ENCODE measurements around the gene HLA-DOB.
A peak's percentile ranks its signal among the peaks of the same experiment; 100 is the strongest.
"Not testable (repeated sequence)": the region's sequence is repeated elsewhere in the genome, so short reads cannot be mapped to it uniquely, and the experiment has no call there.

HLA-DOB gene

DNA sequence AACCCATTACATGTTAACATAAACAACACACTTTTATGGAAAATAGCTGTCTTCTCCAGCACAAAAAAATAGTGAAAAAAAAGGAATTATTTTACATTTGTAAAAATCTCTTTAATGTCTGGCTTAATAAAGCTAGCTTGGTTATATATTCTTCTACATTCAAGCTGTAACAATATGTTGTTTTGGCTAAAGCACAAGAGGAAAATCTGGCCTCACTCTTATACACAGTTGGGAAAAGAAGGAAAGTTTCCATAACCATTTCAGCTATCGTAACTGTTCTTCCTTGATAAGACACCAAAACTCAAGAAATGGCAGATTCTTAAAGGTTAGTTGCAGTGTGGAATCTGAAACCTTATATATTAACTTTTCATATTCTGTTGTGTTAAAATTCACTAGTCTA lies 7.6 kb downstream of the HLA-DOB start:
- H3K36me3 ChIP-seq (ENCODE audit: insufficient read depth, insufficient read length, low read length): no peaks in the 10 kb centered on the region
- DNase-seq (ENCODE audit: low read depth, low spot score): no peak
- no peak overlapping the region for H3K4me3 ChIP-seq (ENCODE audit: insufficient read length, low read depth)
- TF ChIP-seq SUZ12 (IDR thresholded peaks at IDR 0.05; ENCODE audit: extremely low read depth, insufficient read depth, insufficient read length) (no peak), YY1 (IDR thresholded peaks at IDR 0.05; ENCODE audit: insufficient read depth, insufficient read length) (no peak), ZNF274 (IDR thresholded peaks at IDR 0.05; ENCODE audit: low read depth, low read length) (no peak)
- no peaks in the 10 kb centered on the region for H3K4me1 ChIP-seq (ENCODE audit: insufficient read depth, insufficient read length)
- no peaks in the 10 kb centered on the region for H3K27me3 ChIP-seq (ENCODE audit: insufficient read depth, insufficient read length)
- H3K9ac ChIP-seq (ENCODE audit: insufficient read length, low read depth): no peak overlapping the region
- H3K9me3 ChIP-seq (ENCODE audit: insufficient read depth, low read length): no peaks in the 10 kb centered on the region

- no peak overlapping the region for H3K9ac ChIP-seq (ENCODE audit: insufficient read length, low read depth)
- DNase-seq (ENCODE audit: low read depth, low spot score): no peak
- TF ChIP-seq SUZ12 (IDR thresholded peaks at IDR 0.05; ENCODE audit: extremely low read depth, insufficient read depth, insufficient read length) (no peak), ZNF274 (IDR thresholded peaks at IDR 0.05; ENCODE audit: low read depth, low read length) (no peak), YY1 (IDR thresholded peaks at IDR 0.05; ENCODE audit: insufficient read depth, insufficient read length) (no peak)
Observed at GRCh38 chr6:32807020-32807580, 9.7 kb downstream of the HLA-DOB start.

GRCh38 chr6:32805404-32805803 lies 11.4 kb downstream of the HLA-DOB start:
- DNase-seq (ENCODE audit: low read depth, low spot score); H3K9me3 ChIP-seq (ENCODE audit: insufficient read depth, low read length); H3K36me3 ChIP-seq (ENCODE audit: insufficient read depth, insufficient read length, low read length); H3K9ac ChIP-seq (ENCODE audit: insufficient read length, low read depth); H3K27me3 ChIP-seq (ENCODE audit: insufficient read depth, insufficient read length); H3K4me3 ChIP-seq (ENCODE audit: insufficient read length, low read depth); H3K4me1 ChIP-seq (ENCODE audit: insufficient read depth, insufficient read length): not testable (repeated sequence)

More at GRCh38 chr6:32807020-32807580, 9.7 kb downstream of the HLA-DOB start:
- H3K9me3 ChIP-seq (ENCODE audit: insufficient read depth, low read length): no peaks in the 10 kb centered on the region
- H3K36me3 ChIP-seq (ENCODE audit: insufficient read depth, insufficient read length, low read length): no peaks in the 10 kb centered on the region
- H3K27me3 ChIP-seq (ENCODE audit: insufficient read depth, insufficient read length): no peaks in the 10 kb centered on the region
- no peak overlapping the region for H3K4me3 ChIP-seq (ENCODE audit: insufficient read length, low read depth)
- no peaks in the 10 kb centered on the region for H3K4me1 ChIP-seq (ENCODE audit: insufficient read depth, insufficient read length)

GRCh38 chr6:32803416-32803815 lies 13.4 kb downstream of the HLA-DOB start:
- TF ChIP-seq SUZ12 (IDR thresholded peaks at IDR 0.05; ENCODE audit: extremely low read depth, insufficient read depth, insufficient read length): no peak
- TF ChIP-seq YY1 (IDR thresholded peaks at IDR 0.05; ENCODE audit: insufficient read depth, insufficient read length): no peak
- no peak for TF ChIP-seq ZNF274 (IDR thresholded peaks at IDR 0.05; ENCODE audit: low read depth, low read length)
- H3K4me1 ChIP-seq (ENCODE audit: insufficient read depth, insufficient read length): no peaks in the 10 kb centered on the region
- no peak overlapping the region for H3K4me3 ChIP-seq (ENCODE audit: insufficient read length, low read depth)
- H3K36me3 ChIP-seq (ENCODE audit: insufficient read depth, insufficient read length, low read length): no peaks in the 10 kb centered on the region
- H3K9ac ChIP-seq (ENCODE audit: insufficient read length, low read depth): no peak overlapping the region
- H3K9me3 ChIP-seq (ENCODE audit: insufficient read depth, low read length): peaks cover 8% of the 10 kb centered on the region; the same call in 1 of the 2 replicates
- no peak for DNase-seq (ENCODE audit: low read depth, low spot score)
- no peaks in the 10 kb centered on the region for H3K27me3 ChIP-seq (ENCODE audit: insufficient read depth, insufficient read length)

- H3K4me1 ChIP-seq (ENCODE audit: insufficient read depth, insufficient read length): peaks cover 2% of the 10 kb centered on the region
Observed at GRCh38 chr6:32799740-32800139, 17.1 kb downstream of the HLA-DOB start.

DNA sequence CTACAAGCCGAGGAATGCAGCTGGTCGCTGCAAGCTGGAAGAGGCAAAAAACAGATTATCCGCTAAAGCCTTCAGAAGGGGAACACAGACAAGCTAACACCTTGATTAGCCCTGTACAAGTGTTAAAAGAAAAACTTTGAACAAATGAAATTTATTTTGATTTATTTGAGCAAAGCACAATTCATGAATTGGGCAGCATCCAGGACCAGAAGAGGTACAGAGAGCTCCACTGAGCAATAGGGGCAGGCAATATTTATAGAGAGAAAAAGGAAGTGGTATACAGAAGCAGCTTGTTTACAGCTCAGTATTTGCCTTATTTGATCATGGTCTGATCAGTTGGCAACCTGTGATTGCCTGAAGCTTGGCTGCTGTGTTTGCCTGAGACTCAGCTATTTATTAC lies 17.6 kb downstream of the HLA-DOB start:
- Histone ChIP-seq H3K9me3 (ENCODE audit: insufficient read depth, low read length) (peaks cover 8% of the 10 kb centered on the region; the same call in 1 of the 2 replicates), H3K4me1 (ENCODE audit: insufficient read depth, insufficient read length) (peaks cover 2% of the 10 kb centered on the region), H3K4me3 (ENCODE audit: insufficient read length, low read depth) (no peak overlapping the region), H3K36me3 (ENCODE audit: insufficient read depth, insufficient read length, low read length) (no peaks in the 10 kb centered on the region), H3K27me3 (ENCODE audit: insufficient read depth, insufficient read length) (no peaks in the 10 kb centered on the region), H3K9ac (ENCODE audit: insufficient read length, low read depth) (no peak overlapping the region)
- DNase-seq (ENCODE audit: low read depth, low spot score): no peak
- TF ChIP-seq SUZ12 (IDR thresholded peaks at IDR 0.05; ENCODE audit: extremely low read depth, insufficient read depth, insufficient read length): no peak
- TF ChIP-seq YY1 (IDR thresholded peaks at IDR 0.05; ENCODE audit: insufficient read depth, insufficient read length): no peak
- TF ChIP-seq ZNF274 (IDR thresholded peaks at IDR 0.05; ENCODE audit: low read depth, low read length): no peak

More at GRCh38 chr6:32799740-32800139, 17.1 kb downstream of the HLA-DOB start:
- DNase-seq (ENCODE audit: low read depth, low spot score): no peak
- H3K36me3 ChIP-seq (ENCODE audit: insufficient read depth, insufficient read length, low read length): no peaks in the 10 kb centered on the region
- no peaks in the 10 kb centered on the region for H3K27me3 ChIP-seq (ENCODE audit: insufficient read depth, insufficient read length)
- no peak for TF ChIP-seq ZNF274 (IDR thresholded peaks at IDR 0.05; ENCODE audit: low read depth, low read length)
- TF ChIP-seq SUZ12 (IDR thresholded peaks at IDR 0.05; ENCODE audit: extremely low read depth, insufficient read depth, insufficient read length): no peak
- no peak for TF ChIP-seq YY1 (IDR thresholded peaks at IDR 0.05; ENCODE audit: insufficient read depth, insufficient read length)
- peaks cover 8% of the 10 kb centered on the region; the same call in 1 of the 2 replicates for H3K9me3 ChIP-seq (ENCODE audit: insufficient read depth, low read length)
- no peak overlapping the region for H3K4me3 ChIP-seq (ENCODE audit: insufficient read length, low read depth)
- H3K9ac ChIP-seq (ENCODE audit: insufficient read length, low read depth): no peak overlapping the region

DNA sequence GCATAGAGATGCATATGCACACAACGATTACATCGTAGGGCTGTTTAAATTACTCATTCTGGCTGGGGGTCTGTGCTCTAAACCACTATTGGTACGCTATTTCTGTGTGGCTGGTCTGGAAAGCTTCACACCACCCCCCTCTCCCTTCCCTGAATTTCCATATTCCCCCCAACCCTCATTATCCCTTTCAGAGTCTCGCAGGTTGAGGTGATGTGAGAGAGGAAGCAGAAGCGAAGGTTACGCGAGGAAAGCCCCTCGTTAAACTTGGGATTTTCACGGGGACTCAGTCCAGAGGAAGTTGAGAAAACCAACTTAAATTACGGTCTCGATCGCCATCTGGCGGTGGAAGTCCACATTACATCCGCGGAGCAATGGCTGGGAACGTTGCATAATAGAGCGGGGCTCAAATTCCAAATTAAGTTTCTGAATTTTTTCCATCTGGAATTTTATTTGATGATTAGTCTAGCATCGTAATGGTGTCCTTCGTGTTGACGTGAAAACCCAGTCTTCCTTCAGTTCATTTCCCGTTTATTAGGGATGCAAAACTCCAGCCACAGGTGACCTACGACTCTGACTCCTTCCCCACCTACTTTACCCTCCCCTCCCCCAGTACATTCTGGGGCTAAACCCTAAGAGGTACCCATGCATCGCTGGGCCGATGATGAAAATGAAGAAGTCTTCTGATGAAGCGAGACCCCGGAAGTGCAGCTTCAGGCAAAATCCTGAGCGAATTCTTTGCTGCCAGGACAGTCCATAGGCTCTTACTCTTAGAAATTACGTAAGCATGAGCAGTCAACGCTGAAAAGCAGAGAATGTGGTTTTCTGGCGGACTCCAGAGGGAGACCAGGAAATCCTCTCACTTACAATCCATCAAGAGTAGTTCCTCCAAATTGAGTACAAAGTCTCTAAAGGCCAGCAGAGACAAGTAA lies 19.7 kb downstream of the HLA-DOB start:
- Histone ChIP-seq H3K36me3 (ENCODE audit: insufficient read depth, insufficient read length, low read length) (no peaks in the 10 kb centered on the region), H3K4me1 (ENCODE audit: insufficient read depth, insufficient read length) (peaks cover 2% of the 10 kb centered on the region), H3K4me3 (ENCODE audit: insufficient read length, low read depth) (peak overlapping the region; percentile 26), H3K27me3 (ENCODE audit: insufficient read depth, insufficient read length) (no peaks in the 10 kb centered on the region), H3K9ac (ENCODE audit: insufficient read length, low read depth) (no peak overlapping the region), H3K9me3 (ENCODE audit: insufficient read depth, low read length) (peaks cover 8% of the 10 kb centered on the region; the same call in 1 of the 2 replicates)
- no peak for TF ChIP-seq ZNF274 (IDR thresholded peaks at IDR 0.05; ENCODE audit: low read depth, low read length)
- TF ChIP-seq YY1 (IDR thresholded peaks at IDR 0.05; ENCODE audit: insufficient read depth, insufficient read length): no peak
- TF ChIP-seq SUZ12 (IDR thresholded peaks at IDR 0.05; ENCODE audit: extremely low read depth, insufficient read depth, insufficient read length): no peak
- DNase-seq (ENCODE audit: low read depth, low spot score): no peak
